GM21737 (cell line): ENCODE measurements around the gene C2CD4D.

Experiments
- ATAC-seq: cut with Tn5 transposase; IDR thresholded peaks from one replicate; pipeline ENCODE4 v1.9.1; 2021; ENCODE audit warnings: mild to moderate bottlenecking, moderate library complexity; ENCODE audit not compliant: unreplicated experiment

C2CD4D gene

GRCh38 chr1:151835596-151835995 is 4.0 kb downstream of the C2CD4D start:
- ATAC-seq = no peak

GRCh38 chr1:151834239-151834638 is 5.4 kb downstream of the C2CD4D start:
- no peak for ATAC-seq

- ATAC-seq = no peak
These were observed 6.3 kb downstream of the C2CD4D start for GRCh38 chr1:151833172-151833900.

GRCh38 chr1:151832318-151832980 is 7.2 kb downstream of the C2CD4D start:
- no peak for ATAC-seq

- ATAC-seq = no peak
These were observed 8.0 kb downstream of the C2CD4D start, which contains the start of gene RORC for GRCh38 chr1:151831605-151832004. TSS of gene RORC (minus strand) at chr1:151831802. CDS start at chr1:151831764, 38 bp downstream.

GRCh38 chr1:151831256-151831591 is 8.4 kb downstream of the C2CD4D start:
- ATAC-seq = no peak

GRCh38 chr1:151830055-151830454 is 9.6 kb downstream of the C2CD4D start:
- no peak for ATAC-seq

GRCh38 chr1:151829352-151830046 is 10.1 kb downstream of the C2CD4D start:
- ATAC-seq = no peak

- no peak for ATAC-seq
These were observed 10.7 kb downstream of the C2CD4D start for GRCh38 chr1:151828921-151829320.

- no peak for ATAC-seq
These were observed 11.8 kb downstream of the C2CD4D start for GRCh38 chr1:151827853-151828252.

- no peak for ATAC-seq
These were observed 13.6 kb downstream of the C2CD4D start for GRCh38 chr1:151825751-151826660.

GRCh38 chr1:151825204-151825603 is 14.4 kb downstream of the C2CD4D start:
- no peak for ATAC-seq

GRCh38 chr1:151823175-151823574 is 16.4 kb downstream of the C2CD4D start:
- no peak for ATAC-seq

- no peak for ATAC-seq
These were observed 17.2 kb downstream of the C2CD4D start for GRCh38 chr1:151822404-151822803.

GRCh38 chr1:151820940-151821339 is 18.7 kb downstream of the C2CD4D start:
- no peak for ATAC-seq

- ATAC-seq = no peak
These were observed 19.5 kb downstream of the C2CD4D start for GRCh38 chr1:151819976-151820623.

GRCh38 chr1:151819227-151819835 is 20.3 kb downstream of the C2CD4D start:
- ATAC-seq = no peak

GRCh38 chr1:151817353-151817730 is 22.3 kb downstream of the C2CD4D start:
- ATAC-seq = no peak

GRCh38 chr1:151816548-151817352 is 22.9 kb downstream of the C2CD4D start:
- ATAC-seq = no peak
